ENCODE measurements around the gene FBXW4.

- TF ChIP-seq ZNF138 (tag by site-specific recombination; IDR thresholded peaks at IDR 0.05; ENCODE audit: borderline replicate concordance) (no peak), ZNF768 (tag by site-specific recombination; IDR thresholded peaks at IDR 0.05) (no peak), CTCF (tag by site-specific recombination; IDR thresholded peaks at IDR 0.05) (no peak), HOXC10 (CRISPR knock-in tag; IDR thresholded peaks at IDR 0.05) (no peak), ZNF707 (tag by site-specific recombination; IDR thresholded peaks at IDR 0.05) (no peak), ZEB2 (tag by site-specific recombination; IDR thresholded peaks at IDR 0.05) (no peak), ZNF48 (tag by site-specific recombination; IDR thresholded peaks at IDR 0.05) (no peak), ZNF791 (tag by site-specific recombination; IDR thresholded peaks at IDR 0.05) (no peak), ZBTB21 (tag by site-specific recombination; IDR thresholded peaks at IDR 0.05) (no peak), YY1 (tag by site-specific recombination; IDR thresholded peaks at IDR 0.05) (no peak), ZNF561 (tag by site-specific recombination; IDR thresholded peaks at IDR 0.05; ENCODE audit: borderline replicate concordance) (no peak)
Observed at GRCh38 chr10:101725296-101726114, 30.5 kb upstream of the FBXW4 start.
